GM21576 (cell line): Measurements from ENCODE around the gene C8B.

Source experiments
- ATAC-seq: cut with Tn5 transposase; IDR thresholded peaks from one replicate; pipeline ENCODE4 v1.9.1; 2021; ENCODE audit warnings: mild to moderate bottlenecking, moderate library complexity; ENCODE audit not compliant: unreplicated experiment

C8B gene

GRCh38 chr1:56903778-56904177 is 62.0 kb downstream of the C8B start:
- no peak for ATAC-seq

GRCh38 chr1:56901716-56902115 is 64.1 kb downstream of the C8B start:
- ATAC-seq = no peak

GRCh38 chr1:56898879-56899278 is 66.9 kb downstream of the C8B start:
- ATAC-seq = no peak

- ATAC-seq = no peak
Observed at GRCh38 chr1:56898005-56898373, 67.8 kb downstream of the C8B start.

GRCh38 chr1:56897150-56898004 is 68.4 kb downstream of the C8B start:
- ATAC-seq = no peak

GRCh38 chr1:56894014-56894413 is 71.8 kb downstream of the C8B start:
- no peak for ATAC-seq

- no peak for ATAC-seq
Observed at GRCh38 chr1:56890229-56890628, 75.6 kb downstream of the C8B start.

- ATAC-seq = no peak
Observed at GRCh38 chr1:56881417-56881816, 84.4 kb downstream of the C8B start.

- no peak for ATAC-seq
Observed at GRCh38 chr1:56880774-56881173, 85.0 kb downstream of the C8B start.
